Measurements from ENCODE around the gene CNTN3. TPM values are rescaled to one million over a fixed set of nuclear protein-coding genes. Genes with fewer than 3 reads are reported as not detected.

Gene CNTN3
- total RNA-seq = 1.6 and 6.5 TPM in 2 replicates

DNA sequence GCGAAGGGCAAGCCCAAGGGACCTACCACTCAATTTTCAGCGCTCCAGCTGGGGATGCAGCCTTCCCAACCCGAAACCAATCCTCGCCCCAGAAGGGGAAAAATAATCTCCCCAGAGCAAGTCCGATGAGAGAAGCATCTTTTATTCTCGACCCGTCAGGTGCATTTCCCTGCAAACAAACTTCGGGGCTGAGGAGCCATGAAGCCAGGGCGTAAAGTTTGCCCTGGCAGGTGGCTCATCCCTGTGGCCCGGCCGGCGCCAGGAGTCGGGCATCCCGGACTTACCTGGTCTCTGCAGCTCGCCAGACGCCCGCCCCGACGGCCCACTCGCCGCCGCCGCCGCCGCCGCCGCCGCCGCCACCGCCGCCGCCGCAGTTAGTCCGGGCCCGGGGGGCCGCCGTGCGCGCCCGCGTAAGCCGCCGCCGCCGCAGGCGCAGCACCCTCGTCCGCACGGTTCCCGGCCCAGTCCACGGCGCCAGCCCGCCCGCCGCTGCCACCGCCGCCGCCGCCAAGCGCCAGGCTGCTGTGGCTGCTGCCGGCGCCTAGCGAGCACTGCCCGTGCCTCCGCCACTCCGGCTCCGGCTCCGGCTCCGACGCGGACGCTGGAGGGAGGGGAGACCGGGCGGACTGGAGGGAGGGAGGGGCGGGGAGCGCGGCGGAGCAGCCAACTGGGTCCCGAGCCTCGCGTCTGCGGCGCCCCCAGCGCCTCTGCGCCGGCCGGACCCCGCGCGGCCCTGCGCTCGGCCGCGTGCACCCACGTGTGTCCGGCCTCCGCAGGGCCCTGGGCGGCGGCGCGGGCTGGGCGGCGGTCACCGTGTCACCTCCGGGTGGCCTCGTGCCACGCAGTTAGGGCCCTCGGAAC is at the start of gene CNTN3:
CNTN3 (minus strand) TSS at position 553 of the 861 bp plus-strand sequence. CDS start 93,547 bp downstream, outside the sequence.
- no peak for DNase-seq (ENCODE audit: low read depth)
- H3K4me3 ChIP-seq (ENCODE audit: low read depth, low read length) = peak within 1 kb of the TSS; percentile 9
- no peak for TF ChIP-seq CTCF (IDR thresholded peaks at IDR 0.05; ENCODE audit: insufficient read depth, low read depth, low read length)

DNA sequence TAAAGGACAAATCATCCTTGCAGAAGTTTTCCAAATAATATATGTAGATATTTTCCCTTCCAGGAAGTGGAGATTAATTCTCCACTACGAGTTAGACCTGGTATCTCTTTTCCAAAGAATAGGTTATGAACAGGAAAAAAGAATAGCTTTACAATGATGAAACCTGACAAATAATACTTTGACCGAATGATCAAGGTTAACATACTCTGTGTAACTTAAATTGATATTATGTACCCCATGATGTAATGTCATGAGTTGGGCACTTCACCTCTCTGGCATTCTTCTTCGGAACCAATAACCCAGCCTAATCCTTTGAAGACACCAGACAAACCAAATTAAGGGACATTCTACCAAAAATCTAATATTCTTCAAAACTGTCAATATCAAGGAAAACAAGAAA is 48.7 kb upstream of the CNTN3 start:
- DNase-seq (ENCODE audit: low read depth) = no peak
- H3K4me3 ChIP-seq (ENCODE audit: low read depth, low read length) = no peak overlapping the region
- TF ChIP-seq CTCF (IDR thresholded peaks at IDR 0.05; ENCODE audit: insufficient read depth, low read depth, low read length) = no peak

DNA sequence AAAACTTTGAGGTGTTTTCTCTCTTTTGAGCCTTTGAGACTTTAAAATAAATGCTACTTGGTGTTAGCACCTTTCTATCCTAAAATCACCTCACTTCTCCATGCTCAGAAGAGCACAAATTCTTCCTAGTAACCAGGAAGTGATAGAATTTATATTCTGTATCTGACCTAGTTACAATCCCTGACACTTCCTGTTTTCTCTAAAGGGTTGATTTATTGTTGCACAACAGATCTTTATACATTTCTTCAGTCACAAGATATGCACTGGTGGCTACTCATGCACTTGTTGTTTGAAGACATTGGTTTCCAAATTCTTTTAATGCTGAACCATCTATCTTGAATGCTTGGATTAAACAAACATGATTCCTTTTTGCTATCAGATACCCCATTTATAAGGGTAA is 47.2 kb upstream of the CNTN3 start:
- TF ChIP-seq CTCF (IDR thresholded peaks at IDR 0.05; ENCODE audit: insufficient read depth, low read depth, low read length) = no peak
- DNase-seq (ENCODE audit: low read depth) = no peak
- H3K4me3 ChIP-seq (ENCODE audit: low read depth, low read length) = no peak overlapping the region

DNA sequence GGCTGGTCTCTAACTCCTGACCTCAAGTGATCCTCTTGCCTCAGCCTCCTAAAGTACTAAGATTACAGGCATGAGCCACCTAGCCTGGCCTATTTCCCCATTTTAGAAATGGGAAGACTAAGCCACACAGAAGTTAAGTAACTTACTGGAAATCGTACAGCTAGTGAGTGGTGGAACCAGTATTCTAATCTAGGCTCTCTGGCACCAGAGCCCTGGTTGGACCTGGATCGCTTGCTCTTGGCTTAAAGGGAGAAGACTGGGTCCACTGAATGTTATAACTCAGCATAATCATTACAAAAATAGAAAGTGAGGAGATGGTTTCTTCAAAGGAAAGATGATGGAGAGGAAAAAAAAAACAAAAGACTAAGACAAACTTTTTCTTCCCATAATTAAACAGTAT is 37.4 kb upstream of the CNTN3 start:
- no peak for DNase-seq (ENCODE audit: low read depth)
- no peak overlapping the region for H3K4me3 ChIP-seq (ENCODE audit: low read depth, low read length)
- no peak for TF ChIP-seq CTCF (IDR thresholded peaks at IDR 0.05; ENCODE audit: insufficient read depth, low read depth, low read length)

DNA sequence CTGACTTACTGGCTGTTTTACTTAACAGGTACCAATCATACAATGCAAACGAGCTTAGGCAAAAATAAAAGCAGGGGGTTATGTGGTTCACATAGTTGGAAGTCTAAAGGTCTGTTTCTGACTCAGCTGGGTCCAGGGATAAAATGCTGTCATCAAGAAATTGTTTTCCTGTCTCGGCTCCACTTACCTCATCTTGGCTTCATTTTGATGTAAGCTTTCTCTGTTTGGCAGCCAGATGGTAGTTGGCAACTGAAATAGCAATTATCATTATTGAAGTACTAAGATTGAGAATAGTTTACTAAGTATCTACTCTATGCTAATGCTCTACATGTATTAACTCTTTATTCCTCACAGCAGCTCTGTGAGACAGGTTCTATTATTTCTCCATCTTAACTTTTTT is 36.8 kb upstream of the CNTN3 start:
- H3K4me3 ChIP-seq (ENCODE audit: low read depth, low read length) = no peak overlapping the region
- no peak for DNase-seq (ENCODE audit: low read depth)
- TF ChIP-seq CTCF (IDR thresholded peaks at IDR 0.05; ENCODE audit: insufficient read depth, low read depth, low read length) = no peak

GRCh38 chr3:74648107-74648506 is 33.6 kb upstream of the CNTN3 start:
- no peak for DNase-seq (ENCODE audit: low read depth)
- no peak overlapping the region for H3K4me3 ChIP-seq (ENCODE audit: low read depth, low read length)
- TF ChIP-seq CTCF (IDR thresholded peaks at IDR 0.05; ENCODE audit: insufficient read depth, low read depth, low read length) = no peak

Measured in fibroblast of villous mesenchyme (primary cell).